ENCODE data around the gene CHAC1.

The CHAC1 gene

DNA sequence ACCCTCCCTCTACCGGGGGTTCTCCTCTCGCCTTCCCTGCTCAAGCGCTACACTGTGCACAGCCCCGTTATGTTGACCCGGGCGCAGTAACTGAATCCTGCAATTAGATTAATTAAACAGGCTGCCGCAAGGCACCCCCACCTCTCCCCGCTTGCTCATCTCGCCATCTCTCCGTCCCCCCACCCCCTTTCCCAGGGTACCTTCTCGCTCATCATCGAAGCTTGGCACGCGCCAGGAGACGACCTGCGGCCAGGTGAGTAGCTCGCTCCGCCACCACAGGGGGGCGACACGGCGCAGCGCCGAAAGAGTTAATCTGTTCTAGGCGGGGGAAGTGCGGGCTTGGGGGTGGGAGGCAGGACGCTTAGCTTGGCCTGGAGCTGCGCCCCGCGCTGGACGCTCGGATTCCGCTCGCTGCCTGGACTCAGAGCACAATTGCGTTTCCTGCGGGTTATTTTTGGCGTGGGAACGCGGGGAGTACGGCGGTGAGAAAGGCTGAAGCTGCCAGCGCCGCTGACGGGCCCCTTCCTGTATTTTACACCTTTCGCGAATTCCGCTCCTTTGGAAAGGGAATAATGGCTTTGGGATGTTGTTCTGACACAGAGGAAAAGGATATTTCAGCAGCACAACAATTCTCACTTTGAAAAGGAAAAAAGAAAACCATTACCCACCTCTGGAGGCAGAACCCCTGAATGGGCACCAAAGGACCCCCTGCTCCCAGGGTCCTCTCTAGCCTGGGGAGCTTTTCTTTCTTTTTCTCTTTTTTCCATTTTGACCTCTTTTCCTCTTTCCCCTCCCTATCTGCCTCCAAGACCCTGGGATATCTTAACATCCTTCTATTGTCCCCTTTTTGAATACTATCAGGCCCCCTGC is 22.6 kb upstream of the CHAC1 start:
- no peaks in the 10 kb centered on the region for H3K9me3 ChIP-seq (ENCODE audit: insufficient read depth, low read depth, low read length)
- no peak overlapping the region for H2BK5ac ChIP-seq (ENCODE audit: low read depth, low read length, poor library complexity)
- H3K27ac ChIP-seq (ENCODE audit: low read depth, low read length) = no peak overlapping the region
- H3K14ac ChIP-seq (ENCODE audit: low read length) = no peak overlapping the region
- no peak overlapping the region for H3K4ac ChIP-seq (ENCODE audit: low read depth, low read length)
- H3K27me3 ChIP-seq (ENCODE audit: insufficient read depth, low read length) = peaks cover 49% of the 10 kb centered on the region
- H2BK120ac ChIP-seq (ENCODE audit: insufficient read depth, low read length, poor library complexity) = no peak overlapping the region
- no peaks in the 10 kb centered on the region for H3K79me2 ChIP-seq (ENCODE audit: control insufficient read depth, insufficient read depth, low read length, poor library complexity)
- WGBS (ENCODE audit: extremely low coverage, insufficient coverage, insufficient read length) = no CpG with 5 or more reads among the region's 46 CpGs
- peak overlapping the region; percentile 57 for H3K4me3 ChIP-seq (ENCODE audit: low read depth, low read length)
- H3K23ac ChIP-seq (ENCODE audit: low read length) = no peak overlapping the region
- no peak overlapping the region for H2AK5ac ChIP-seq (ENCODE audit: low read length)
- no peaks in the 10 kb centered on the region for H3K79me1 ChIP-seq (ENCODE audit: low read length)
- H4K12ac ChIP-seq (ENCODE audit: low read depth, low read length) = no peak overlapping the region
- peak overlapping the region; percentile 76 for H3K4me2 ChIP-seq (ENCODE audit: low read length)
- DNase-seq = peak in 1 of 2 donors; percentile 34
- no peak overlapping the region for H4K91ac ChIP-seq (ENCODE audit: low read depth, low read length)
- H2AFZ ChIP-seq (ENCODE audit: insufficient read depth, low read length, poor library complexity) = peak overlapping the region; percentile 37
- H3K9ac ChIP-seq (ENCODE audit: low read length) = no peak overlapping the region
- no peak overlapping the region for H3K18ac ChIP-seq (ENCODE audit: low read length)
- H3K4me1 ChIP-seq (ENCODE audit: control insufficient read depth in 1 of 2, insufficient read depth in 2 of 2, low read length in 2 of 2) = peaks cover 18 to 27% of the 10 kb centered on the region in 2 experiments
- H3K36me3 ChIP-seq (ENCODE audit: control insufficient read depth in 1 of 2, insufficient read depth in 2 of 2, low read length in 2 of 2) = no peaks in the 10 kb centered on the region
- H2BK12ac ChIP-seq (ENCODE audit: low read length) = no peak overlapping the region
- no peak overlapping the region for H4K8ac ChIP-seq (ENCODE audit: low read depth, low read length)

DNA sequence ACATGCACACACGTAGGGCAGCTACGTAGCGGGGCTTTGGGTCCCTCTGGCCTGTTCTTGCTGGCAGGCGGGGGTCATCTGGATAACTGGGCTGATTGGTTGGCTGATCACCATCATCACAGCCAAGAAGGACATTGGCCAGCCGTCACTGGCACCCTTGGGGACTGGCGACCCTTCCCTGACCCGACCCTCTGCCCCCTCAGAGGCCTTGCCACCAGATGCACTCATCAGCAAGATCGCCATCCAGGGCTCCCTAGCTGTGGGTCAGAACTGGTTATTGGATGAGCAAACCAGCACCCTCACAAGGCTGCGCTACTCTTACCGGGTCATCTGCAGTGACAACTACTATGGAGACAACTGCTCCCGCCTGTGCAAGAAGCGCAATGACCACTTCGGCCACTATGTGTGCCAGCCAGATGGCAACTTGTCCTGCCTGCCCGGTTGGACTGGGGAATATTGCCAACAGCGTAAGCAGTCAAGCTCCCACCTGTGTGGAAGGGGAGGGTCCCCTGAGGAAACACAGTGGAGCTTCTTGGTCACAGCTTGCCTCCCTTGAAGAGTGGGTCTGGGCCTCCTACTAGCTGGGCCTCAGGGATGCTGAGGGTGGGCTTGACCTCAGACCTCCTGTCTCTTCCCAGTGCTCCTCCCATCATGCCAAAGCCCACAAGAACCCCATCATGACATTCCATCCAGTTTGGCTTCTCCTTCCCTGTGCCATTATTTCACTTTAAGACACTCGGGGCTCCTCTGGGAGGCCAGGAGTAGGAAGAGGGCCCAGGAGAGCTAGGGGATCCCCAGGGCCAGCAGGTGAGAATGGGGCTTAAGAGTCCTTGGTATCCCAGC is 21.8 kb upstream of the CHAC1 start:
- H4K8ac ChIP-seq (ENCODE audit: low read depth, low read length) = no peak overlapping the region
- no peak for DNase-seq
- no peak overlapping the region for H3K18ac ChIP-seq (ENCODE audit: low read length)
- no peaks in the 10 kb centered on the region for H3K79me2 ChIP-seq (ENCODE audit: control insufficient read depth, insufficient read depth, low read length, poor library complexity)
- no peak overlapping the region for H3K9ac ChIP-seq (ENCODE audit: low read length)
- H3K4me1 ChIP-seq (ENCODE audit: control insufficient read depth in 1 of 2, insufficient read depth in 2 of 2, low read length in 2 of 2) = peaks cover 13 to 21% of the 10 kb centered on the region in 2 experiments
- H3K4me3 ChIP-seq (ENCODE audit: low read depth, low read length) = no peak overlapping the region
- no peak overlapping the region for H3K4ac ChIP-seq (ENCODE audit: low read depth, low read length)
- no peak overlapping the region for H3K14ac ChIP-seq (ENCODE audit: low read length)
- no peak overlapping the region for H2BK120ac ChIP-seq (ENCODE audit: insufficient read depth, low read length, poor library complexity)
- no peak overlapping the region for H3K4me2 ChIP-seq (ENCODE audit: low read length)
- peaks cover 1% of the 10 kb centered on the region for H3K9me3 ChIP-seq (ENCODE audit: insufficient read depth, low read depth, low read length)
- H3K27ac ChIP-seq (ENCODE audit: low read depth, low read length) = no peak overlapping the region
- no peaks in the 10 kb centered on the region for H3K36me3 ChIP-seq (ENCODE audit: control insufficient read depth in 1 of 2, insufficient read depth in 2 of 2, low read length in 2 of 2)
- H3K27me3 ChIP-seq (ENCODE audit: insufficient read depth, low read length) = peaks cover 40% of the 10 kb centered on the region
- H2AFZ ChIP-seq (ENCODE audit: insufficient read depth, low read length, poor library complexity) = no peak overlapping the region
- no peak overlapping the region for H2BK5ac ChIP-seq (ENCODE audit: low read depth, low read length, poor library complexity)
- no peak overlapping the region for H3K23ac ChIP-seq (ENCODE audit: low read length)
- H2AK5ac ChIP-seq (ENCODE audit: low read length) = no peak overlapping the region
- no peaks in the 10 kb centered on the region for H3K79me1 ChIP-seq (ENCODE audit: low read length)
- no CpG with 5 or more reads among the region's 16 CpGs for WGBS (ENCODE audit: extremely low coverage, insufficient coverage, insufficient read length)
- no peak overlapping the region for H4K12ac ChIP-seq (ENCODE audit: low read depth, low read length)
- H2BK12ac ChIP-seq (ENCODE audit: low read length) = no peak overlapping the region
- H4K91ac ChIP-seq (ENCODE audit: low read depth, low read length) = no peak overlapping the region

- no peak overlapping the region for H3K4me2 ChIP-seq (ENCODE audit: low read length)
- no peak overlapping the region for H4K91ac ChIP-seq (ENCODE audit: low read depth, low read length)
- no peak overlapping the region for H3K27ac ChIP-seq (ENCODE audit: low read depth, low read length)
- no peak overlapping the region for H2AK5ac ChIP-seq (ENCODE audit: low read length)
- H3K23ac ChIP-seq (ENCODE audit: low read length) = no peak overlapping the region
- no CpG with 5 or more reads among the region's 8 CpGs for WGBS (ENCODE audit: extremely low coverage, insufficient coverage, insufficient read length)
- H3K79me2 ChIP-seq (ENCODE audit: control insufficient read depth, insufficient read depth, low read length, poor library complexity) = no peaks in the 10 kb centered on the region
- H2BK5ac ChIP-seq (ENCODE audit: low read depth, low read length, poor library complexity) = no peak overlapping the region
- H2AFZ ChIP-seq (ENCODE audit: insufficient read depth, low read length, poor library complexity) = no peak overlapping the region
- peaks cover 34% of the 10 kb centered on the region for H3K27me3 ChIP-seq (ENCODE audit: insufficient read depth, low read length)
- DNase-seq = no peak
- no peak overlapping the region for H3K4ac ChIP-seq (ENCODE audit: low read depth, low read length)
- H3K18ac ChIP-seq (ENCODE audit: low read length) = no peak overlapping the region
- H3K9me3 ChIP-seq (ENCODE audit: insufficient read depth, low read depth, low read length) = peaks cover 1% of the 10 kb centered on the region
- no peak overlapping the region for H2BK12ac ChIP-seq (ENCODE audit: low read length)
- no peak overlapping the region for H4K12ac ChIP-seq (ENCODE audit: low read depth, low read length)
- H4K8ac ChIP-seq (ENCODE audit: low read depth, low read length) = no peak overlapping the region
- no peaks in the 10 kb centered on the region for H3K36me3 ChIP-seq (ENCODE audit: control insufficient read depth in 1 of 2, insufficient read depth in 2 of 2, low read length in 2 of 2)
- no peaks in the 10 kb centered on the region for H3K79me1 ChIP-seq (ENCODE audit: low read length)
- no peak overlapping the region for H3K9ac ChIP-seq (ENCODE audit: low read length)
- peaks cover 13 to 21% of the 10 kb centered on the region in 2 experiments for H3K4me1 ChIP-seq (ENCODE audit: control insufficient read depth in 1 of 2, insufficient read depth in 2 of 2, low read length in 2 of 2)
- H2BK120ac ChIP-seq (ENCODE audit: insufficient read depth, low read length, poor library complexity) = no peak overlapping the region
- no peak overlapping the region for H3K4me3 ChIP-seq (ENCODE audit: low read depth, low read length)
- no peak overlapping the region for H3K14ac ChIP-seq (ENCODE audit: low read length)
Measured at GRCh38 chr15:40932156-40932555, 21.1 kb upstream of the CHAC1 start.

GRCh38 chr15:40932649-40933516 is 20.4 kb upstream of the CHAC1 start:
- no peaks in the 10 kb centered on the region for H3K36me3 ChIP-seq (ENCODE audit: control insufficient read depth in 1 of 2, insufficient read depth in 2 of 2, low read length in 2 of 2)
- H3K79me1 ChIP-seq (ENCODE audit: low read length) = no peaks in the 10 kb centered on the region
- no peak overlapping the region for H2BK120ac ChIP-seq (ENCODE audit: insufficient read depth, low read length, poor library complexity)
- H3K9me3 ChIP-seq (ENCODE audit: insufficient read depth, low read depth, low read length) = peaks cover 1% of the 10 kb centered on the region
- no peaks in the 10 kb centered on the region for H3K79me2 ChIP-seq (ENCODE audit: control insufficient read depth, insufficient read depth, low read length, poor library complexity)
- H3K18ac ChIP-seq (ENCODE audit: low read length) = no peak overlapping the region
- H2AK5ac ChIP-seq (ENCODE audit: low read length) = no peak overlapping the region
- no peak overlapping the region for H2BK5ac ChIP-seq (ENCODE audit: low read depth, low read length, poor library complexity)
- H4K12ac ChIP-seq (ENCODE audit: low read depth, low read length) = no peak overlapping the region
- H2BK12ac ChIP-seq (ENCODE audit: low read length) = no peak overlapping the region
- no CpG with 5 or more reads among the region's 11 CpGs for WGBS (ENCODE audit: extremely low coverage, insufficient coverage, insufficient read length)
- no peak for DNase-seq
- peaks cover 13 to 19% of the 10 kb centered on the region in 2 experiments for H3K4me1 ChIP-seq (ENCODE audit: control insufficient read depth in 1 of 2, insufficient read depth in 2 of 2, low read length in 2 of 2)
- H3K4ac ChIP-seq (ENCODE audit: low read depth, low read length) = no peak overlapping the region
- peaks cover 27% of the 10 kb centered on the region for H3K27me3 ChIP-seq (ENCODE audit: insufficient read depth, low read length)
- no peak overlapping the region for H3K27ac ChIP-seq (ENCODE audit: low read depth, low read length)
- H4K8ac ChIP-seq (ENCODE audit: low read depth, low read length) = no peak overlapping the region
- H2AFZ ChIP-seq (ENCODE audit: insufficient read depth, low read length, poor library complexity) = no peak overlapping the region
- no peak overlapping the region for H4K91ac ChIP-seq (ENCODE audit: low read depth, low read length)
- H3K14ac ChIP-seq (ENCODE audit: low read length) = no peak overlapping the region
- H3K4me3 ChIP-seq (ENCODE audit: low read depth, low read length) = no peak overlapping the region
- H3K23ac ChIP-seq (ENCODE audit: low read length) = no peak overlapping the region
- H3K4me2 ChIP-seq (ENCODE audit: low read length) = no peak overlapping the region
- no peak overlapping the region for H3K9ac ChIP-seq (ENCODE audit: low read length)

Measured in trophoblast cell (in vitro differentiated cells and primary cell).